OCI-LY7 (cell line): Measurements from ENCODE around the gene CDC42EP1. TPM values are rescaled to one million over a fixed set of nuclear protein-coding genes. Genes with fewer than 3 reads are reported as not detected.
"Not testable (repeated sequence)": the region's sequence is repeated elsewhere in the genome, so short reads cannot be mapped to it uniquely, and the experiment has no call there.

ENCODE experiments used
- BruUV-seq: library from RNA; stranded (reverse); fragments of 400-500 nt; replicated peaks from 2 replicates; lab custom pipeline; 2021; lab: Mats Ljungman, UMichigan
- CTCF ChIA-PET: fragments of 300-600 bp; sonication (Branson Sonifier 250); formaldehyde crosslinking; loops from one replicate; lab custom pipeline; 2022; ENCODE audit warnings: antibody characterized with exemption; ENCODE audit not compliant: unreplicated experiment; lab: Charles Lee
- POLR2A ChIA-PET: fragments of 300-600 bp; sonication (Branson Sonifier 250); formaldehyde crosslinking; loops from one replicate; lab custom pipeline; 2022; ENCODE audit warnings: antibody characterized with exemption; lab: Charles Lee
- DNase-seq: peaks from one replicate; pipeline ENCODE4 v3.0.0-alpha.2; 2015; ENCODE audit warnings: low spot score
- H2AFZ ChIP-seq: fragments of 200-600 bp; sonication (generic), shearing (Covaris generic); 2 replicates; pipeline ENCODE4 v1.6.1; 2014; ENCODE audit warnings: mild to moderate bottlenecking, antibody characterized with exemption, low read length, moderate library complexity
- H3K27ac ChIP-seq: fragments of 200-600 bp; sonication (generic); 2 replicates; pipeline ENCODE4 v1.5.1; 2014; ENCODE audit warnings: mixed run types, low read depth, mild to moderate bottlenecking, moderate library complexity, low read length, inconsistent platforms; ENCODE audit not compliant: poor library complexity, severe bottlenecking
- H3K36me3 ChIP-seq: fragments of 200-600 bp; sonication (generic); 2 replicates; pipeline ENCODE4 v1.6.1; 2014; ENCODE audit warnings: mild to moderate bottlenecking, antibody characterized with exemption, low read length, moderate library complexity, mixed read lengths; ENCODE audit not compliant: insufficient read depth
- H3K4me1 ChIP-seq: fragments of 200-600 bp; sonication (generic); 2 replicates; pipeline ENCODE4 v1.5.1; 2014; ENCODE audit warnings: mild to moderate bottlenecking, low read length; ENCODE audit not compliant: insufficient read depth, poor library complexity, severe bottlenecking
- H3K4me2 ChIP-seq: fragments of 200-600 bp; sonication (generic); 2 replicates; pipeline ENCODE4 v1.6.1; 2014; ENCODE audit warnings: mild to moderate bottlenecking, low read length
- H3K4me3 ChIP-seq: fragments of 200-600 bp; sonication (generic); 2 replicates; pipeline ENCODE4 v1.5.1; 2014; ENCODE audit warnings: mild to moderate bottlenecking, low read depth, low read length; ENCODE audit not compliant: poor library complexity, severe bottlenecking
- H3K79me2 ChIP-seq: fragments of 200-600 bp; sonication (generic); 2 replicates; pipeline ENCODE4 v1.6.1; 2016; ENCODE audit warnings: low read depth, mild to moderate bottlenecking, low read length, moderate library complexity, mixed read lengths; ENCODE audit not compliant: insufficient read depth
- H3K9me2 ChIP-seq: fragments of 200-600 bp; sonication (generic); 2 replicates; pipeline ENCODE4 v1.6.1; 2016; ENCODE audit warnings: mild to moderate bottlenecking, low read length, mixed read lengths; ENCODE audit not compliant: insufficient read depth
- H3K9me3 ChIP-seq: fragments of 200-600 bp; sonication (generic); 2 replicates; pipeline ENCODE4 v1.6.1; 2014; ENCODE audit warnings: mild to moderate bottlenecking, mixed run types, low read length, mixed read lengths
- H4K20me1 ChIP-seq: fragments of 200-600 bp; sonication (generic); 2 replicates; pipeline ENCODE4 v1.6.1; 2014; ENCODE audit warnings: mild to moderate bottlenecking, antibody characterized with exemption, low read length, moderate library complexity, mixed read lengths; ENCODE audit not compliant: insufficient read depth
- CTCF ChIP-seq: fragments of 200-600 bp; sonication (generic); conservative IDR thresholded peaks from 2 replicates; pipeline ENCODE4 v1.5.1; 2014; ENCODE audit warnings: mild to moderate bottlenecking, antibody characterized with exemption, low read length, moderate library complexity, mixed read lengths
- EZH2phosphoT487 ChIP-seq: fragments of 200-600 bp; sonication (generic); IDR thresholded peaks from 2 replicates; pipeline ENCODE4 v1.6.1; 2018; ENCODE audit warnings: low read depth, borderline replicate concordance, mild to moderate bottlenecking, mixed run types, antibody characterized with exemption, low read length, moderate library complexity, mixed read lengths
- intact Hi-C: fragments of 100-400 bp; cut with micrococcal nuclease; formaldehyde crosslinking; loops from one replicate; pipeline ENCODE4 v1.10.0; 2022; ENCODE audit not compliant: unreplicated experiment
- total RNA-seq, 2 experiments: library from RNA; depleted of rRNA in 1 of 2; stranded (reverse); fragments of >200 nt in 1 of 2; shearing (Covaris generic) in 1 of 2; gene quantifications; 2 replicates each; pipeline ENCODE4 v1.2.3, GENCODE V29; 2014 to 2022

The CDC42EP1 gene
- total RNA-seq, 2 experiments from 2014 or later, result not detected

- Histone ChIP-seq H3K4me2 (peak overlapping the region; percentile 94), H3K4me3 (peak overlapping the region; percentile 77), H3K9me2 (no peaks in the 10 kb centered on the region), H3K9me3 (no peaks in the 10 kb centered on the region), H3K36me3 (peaks cover 35% of the 10 kb centered on the region), H2AFZ (no peak overlapping the region; the same call in 1 of the 2 replicates), H3K27ac (peak overlapping the region; percentile 90), H4K20me1 (no peaks in the 10 kb centered on the region), H3K79me2 (peaks cover 32% of the 10 kb centered on the region), H3K4me1 (peaks cover 40% of the 10 kb centered on the region)
- TF ChIP-seq CTCF, result no peak
- no peak for TF ChIP-seq EZH2phosphoT487
- intact Hi-C loops, result loop anchor here (5.0 kb wide), 2 partner anchors 33 to 68 kb away; partner anchors contain the start of gene LGALS1
- POLR2A ChIA-PET, result interaction anchor here (1.1 to 3.3 kb wide), 6 partner anchors 9 to 49 kb away, joined by 3 to 25 read pairs (median 8); partner anchors contain the start of gene PDXP
- CTCF ChIA-PET, result interaction anchor here (0.6 to 1.6 kb wide), 4 partner anchors 9 to 43 kb away, joined by 3 to 5 read pairs (median 4); no protein-coding TSS in a partner anchor
- DNase-seq, result peak; percentile 51
- TSS peak; percentile 68 for BruUV-seq
Measured at GRCh38 chr22:37609240-37610152, 49.2 kb downstream of the CDC42EP1 start.

DNA sequence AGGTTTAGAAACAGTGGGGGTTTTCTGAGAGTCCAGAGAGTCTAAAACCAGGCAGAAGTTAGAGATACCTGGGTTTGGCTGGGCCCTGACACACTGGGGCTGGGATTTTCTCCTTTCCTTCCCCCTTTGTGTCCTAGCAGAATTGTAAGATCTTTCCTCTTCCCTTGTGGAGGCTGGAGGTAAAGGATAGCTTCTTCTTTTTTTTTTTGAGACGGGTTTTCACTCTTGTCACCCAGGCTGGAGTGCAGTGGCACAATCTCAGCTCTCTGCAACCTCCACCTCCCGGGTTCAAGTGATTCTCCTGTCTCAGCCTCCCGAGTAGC, 49.8 kb downstream of the CDC42EP1 start:
- Histone ChIP-seq H3K4me2 (peak overlapping the region; percentile 94), H3K79me2 (peaks cover 32% of the 10 kb centered on the region), H3K4me3 (peak overlapping the region; percentile 77), H3K4me1 (peaks cover 35% of the 10 kb centered on the region), H3K36me3 (peaks cover 41% of the 10 kb centered on the region), H3K27ac (peak overlapping the region; percentile 90)
- intact Hi-C loops, H3K9me2 ChIP-seq, BruUV-seq, H3K9me3 ChIP-seq, H2AFZ ChIP-seq, H4K20me1 ChIP-seq, DNase-seq: not testable (repeated sequence)
- POLR2A ChIA-PET, result interaction anchor here (3.3 kb wide), 1 partner anchor 8 kb away, joined by 25 read pairs; no protein-coding TSS in a partner anchor
- CTCF ChIA-PET, result interaction anchor here (0.5 to 1.6 kb wide), 4 partner anchors 8 to 44 kb away, joined by 3 to 6 read pairs (median 4); no protein-coding TSS in a partner anchor

- no TSS peak for BruUV-seq
- Histone ChIP-seq H3K4me2 (peak overlapping the region; percentile 94), H3K36me3 (peaks cover 42% of the 10 kb centered on the region), H3K9me2 (no peaks in the 10 kb centered on the region), H3K4me3 (peak overlapping the region; percentile 77), H3K4me1 (peaks cover 31% of the 10 kb centered on the region), H3K79me2 (peaks cover 32% of the 10 kb centered on the region), H2AFZ (no peak overlapping the region), H3K27ac (peak overlapping the region; percentile 90), H4K20me1 (no peaks in the 10 kb centered on the region), H3K9me3 (no peaks in the 10 kb centered on the region)
- DNase-seq, result peak; percentile 49
- intact Hi-C loops, result no loop called here
- ChIA-PET CTCF (interaction anchor here (0.5 to 1.6 kb wide), 2 partner anchors 29 to 44 kb away, joined by 3 to 6 read pairs; no protein-coding TSS in a partner anchor), POLR2A (interaction anchor here (3.3 kb wide), 1 partner anchor 8 kb away, joined by 25 read pairs; no protein-coding TSS in a partner anchor)
- no peak for TF ChIP-seq CTCF
- no peak for TF ChIP-seq EZH2phosphoT487
Measured at GRCh38 chr22:37610480-37611129, 50.3 kb downstream of the CDC42EP1 start.
